Measurements from ENCODE around the gene MUC4.
"Not testable (repeated sequence)": the region's sequence is repeated elsewhere in the genome, so short reads cannot be mapped to it uniquely, and the experiment has no call there.

The MUC4 gene

DNA sequence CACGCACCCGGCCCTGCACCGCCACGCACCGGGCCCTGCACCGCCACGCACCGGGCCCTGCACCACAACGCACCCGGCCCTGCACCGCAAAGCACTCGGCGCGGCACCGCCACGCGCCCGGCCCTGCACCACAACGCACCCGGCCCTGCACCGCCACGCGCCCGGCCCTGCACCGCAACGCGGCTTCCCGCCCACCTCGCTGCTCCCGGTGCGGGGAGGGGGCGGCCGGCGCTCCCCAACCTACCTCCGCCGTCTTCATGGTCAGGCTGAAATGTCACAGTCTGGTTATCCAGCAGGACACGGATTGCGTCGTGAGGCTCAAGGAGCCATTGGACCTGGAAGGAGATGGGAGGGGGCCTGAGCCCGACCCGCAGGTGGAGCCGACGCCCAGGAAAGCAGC lies 49.1 kb downstream of the MUC4 start:
- DNase-seq (ENCODE audit: low spot score): no peak

GRCh38 chr3:195762249-195762585 lies 49.5 kb downstream of the MUC4 start:
- no peak for DNase-seq (ENCODE audit: low spot score)

GRCh38 chr3:195761567-195762248 lies 50.0 kb downstream of the MUC4 start:
- no peak for DNase-seq (ENCODE audit: low spot score)

GRCh38 chr3:195761123-195761566 lies 50.6 kb downstream of the MUC4 start:
- DNase-seq (ENCODE audit: low spot score): no peak

- peak; percentile 63 for DNase-seq (ENCODE audit: low spot score)
These were observed 51.2 kb downstream of the MUC4 start for GRCh38 chr3:195760345-195761122.

GRCh38 chr3:195758721-195759353 lies 52.9 kb downstream of the MUC4 start:
- no peak for DNase-seq (ENCODE audit: low spot score)

DNA sequence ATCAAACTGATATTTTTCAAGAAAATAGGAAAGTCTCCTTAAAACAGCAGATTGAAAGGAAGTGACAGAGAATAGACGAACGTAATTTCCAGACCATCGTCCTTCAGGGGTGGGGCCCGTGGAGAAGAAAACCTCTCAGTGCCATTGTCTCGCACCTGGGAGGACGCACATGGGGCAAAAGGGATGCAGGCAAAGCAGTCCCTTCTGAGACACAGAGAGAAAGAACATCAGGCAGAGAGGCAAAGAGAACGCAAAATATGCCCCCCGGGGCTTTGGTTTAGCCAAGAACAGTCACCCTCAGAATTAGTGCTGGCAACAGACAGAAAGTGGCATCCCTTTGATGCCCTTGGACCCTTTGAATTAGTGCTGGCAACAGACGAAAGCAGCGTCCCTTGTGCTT lies 53.9 kb downstream of the MUC4 start:
- DNase-seq (ENCODE audit: low spot score): no peak

DNA sequence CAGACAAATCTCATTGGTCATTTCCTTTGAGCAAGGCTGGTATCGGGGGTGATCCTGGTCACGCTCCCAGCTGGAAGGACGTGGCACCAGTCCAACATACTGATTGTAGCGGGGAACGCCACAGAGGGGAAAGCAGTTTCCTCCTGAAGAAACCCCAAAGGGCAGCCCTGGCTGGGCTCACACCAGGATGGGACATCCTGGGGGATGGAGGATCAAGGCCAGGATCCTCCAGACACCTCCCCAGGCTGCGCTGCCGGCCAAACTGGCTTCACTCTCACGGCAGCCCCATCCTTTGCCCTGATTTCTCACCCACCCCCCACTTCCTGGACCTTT lies 54.3 kb downstream of the MUC4 start:
- DNase-seq (ENCODE audit: low spot score): no peak

DNA sequence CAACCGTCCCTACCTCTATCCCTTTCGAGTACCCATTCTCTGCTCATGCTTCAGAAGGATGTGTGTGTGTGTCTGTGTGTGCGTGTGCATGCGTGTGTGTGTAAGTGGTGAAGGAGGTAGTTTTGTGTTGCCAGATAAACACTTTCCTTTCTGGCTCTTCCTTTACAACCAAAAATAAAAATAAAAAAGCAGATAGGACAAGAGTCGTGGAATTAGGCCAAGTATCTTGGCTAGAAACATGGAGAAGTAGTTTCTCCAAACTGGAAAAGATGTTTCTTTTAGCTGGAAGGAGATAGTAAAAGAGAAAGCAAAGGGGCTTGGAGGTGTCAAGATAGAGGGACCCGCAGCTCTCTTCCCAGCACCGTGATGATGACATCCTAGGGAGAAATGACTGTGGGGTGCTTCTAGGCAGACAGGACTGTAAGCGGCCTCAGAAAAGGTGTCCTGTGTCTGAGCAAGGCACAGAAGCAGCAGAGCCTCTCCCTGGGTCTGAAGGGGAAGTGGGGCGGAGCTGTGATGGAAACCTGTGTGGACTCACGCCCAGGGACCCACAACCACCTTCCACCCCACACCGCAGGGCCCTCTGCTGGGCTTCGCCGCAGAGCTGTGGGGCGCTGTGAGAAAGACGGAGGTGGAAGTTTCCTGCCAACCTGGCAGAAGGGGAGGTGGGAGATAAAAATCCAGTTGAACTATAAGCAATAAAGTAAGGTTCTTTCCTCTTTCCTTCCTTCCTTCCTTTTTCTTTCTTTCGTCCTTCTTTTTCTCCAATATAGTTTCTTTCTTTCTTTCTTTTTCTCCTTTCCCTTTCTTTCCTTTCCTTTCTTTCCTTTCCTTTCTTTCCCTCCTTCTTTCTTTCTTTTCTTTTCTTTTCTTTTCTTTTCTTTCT lies 55.7 kb downstream of the MUC4 start:
- no peak for DNase-seq (ENCODE audit: low spot score)

DNA sequence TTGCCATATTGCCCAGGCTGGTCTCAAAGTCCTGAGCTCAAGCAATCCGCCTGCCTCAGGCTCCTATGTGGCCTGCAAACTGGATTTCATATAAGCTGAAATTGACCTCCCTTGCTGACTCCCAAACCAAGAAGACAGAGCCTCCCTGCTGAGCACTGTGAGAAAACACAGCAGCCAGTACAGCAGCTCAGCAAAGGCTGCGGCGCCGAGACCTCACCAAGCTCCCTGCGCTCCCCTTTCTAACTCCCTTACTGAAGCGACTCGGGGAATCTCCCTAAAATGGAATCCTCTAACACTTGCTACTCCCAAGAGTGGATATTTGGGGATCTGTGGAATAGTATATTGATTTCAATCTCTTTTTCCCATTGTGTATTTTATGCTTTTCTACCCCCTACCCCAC lies 56.3 kb downstream of the MUC4 start:
- no peak for DNase-seq (ENCODE audit: low spot score)

GRCh38 chr3:195754906-195755305 lies 56.8 kb downstream of the MUC4 start:
- DNase-seq (ENCODE audit: low spot score): no peak

- no peak for DNase-seq (ENCODE audit: low spot score)
These were observed 57.6 kb downstream of the MUC4 start for GRCh38 chr3:195754141-195754540.

DNA sequence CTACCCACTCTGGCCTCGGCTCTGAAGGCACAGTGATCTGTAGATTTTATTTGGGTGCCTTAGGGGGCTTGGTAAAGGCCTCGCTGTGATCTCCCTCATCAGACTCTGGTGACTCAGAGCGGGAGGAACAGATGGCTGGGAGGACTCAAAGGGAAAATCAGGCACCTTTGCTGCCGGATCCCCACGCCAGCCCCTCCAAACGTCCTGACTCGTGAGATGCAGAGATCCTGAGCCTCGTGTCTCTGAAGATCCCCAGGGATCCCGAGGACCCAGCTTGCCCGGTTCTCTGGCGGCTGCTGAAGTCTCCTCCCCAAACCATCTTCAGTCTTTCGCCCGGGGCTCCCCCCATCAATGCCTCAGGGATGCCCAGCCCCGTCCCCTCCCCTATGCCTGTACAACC lies 58.1 kb downstream of the MUC4 start:
- no peak for DNase-seq (ENCODE audit: low spot score)

DNA sequence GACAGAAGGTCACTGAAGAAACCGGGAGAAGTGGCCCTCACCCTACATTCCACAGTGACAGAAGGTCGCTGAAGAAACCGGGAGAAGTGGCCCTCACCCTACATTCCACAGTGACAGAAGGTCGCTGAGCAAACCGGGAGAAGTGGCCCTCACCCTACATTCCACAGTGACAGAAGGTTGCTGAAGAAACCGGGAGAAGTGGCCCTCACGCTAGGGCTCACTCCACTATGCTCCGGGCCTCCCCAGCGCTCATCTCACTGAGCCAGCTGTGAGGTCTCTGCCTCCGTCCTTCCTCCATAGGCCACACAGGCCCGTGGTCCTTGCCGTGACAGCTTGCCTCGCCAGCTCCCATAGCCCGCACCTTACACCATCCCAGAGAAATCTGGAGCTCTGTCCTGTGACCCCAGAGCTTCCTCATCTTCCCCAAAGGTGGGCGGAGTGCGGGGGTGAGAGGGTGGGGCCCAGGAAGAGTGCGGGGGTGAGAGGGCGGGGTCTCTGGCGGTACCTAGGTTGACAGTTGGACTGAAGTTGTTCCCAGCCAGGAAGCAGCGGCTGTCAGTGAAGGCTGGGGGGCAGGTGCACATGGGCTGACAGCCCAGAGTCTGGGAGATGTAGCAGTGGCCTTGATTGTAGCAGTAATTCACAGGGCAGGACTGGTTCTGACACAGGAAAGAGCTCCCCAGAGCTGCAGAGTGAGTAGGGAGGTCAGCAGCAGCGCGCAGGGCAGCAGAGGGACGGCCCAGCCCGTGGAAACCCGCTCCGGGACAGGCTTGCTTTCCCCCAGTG lies 59.0 kb downstream of the MUC4 start:
- DNase-seq (ENCODE audit: low spot score): no peak

DNA sequence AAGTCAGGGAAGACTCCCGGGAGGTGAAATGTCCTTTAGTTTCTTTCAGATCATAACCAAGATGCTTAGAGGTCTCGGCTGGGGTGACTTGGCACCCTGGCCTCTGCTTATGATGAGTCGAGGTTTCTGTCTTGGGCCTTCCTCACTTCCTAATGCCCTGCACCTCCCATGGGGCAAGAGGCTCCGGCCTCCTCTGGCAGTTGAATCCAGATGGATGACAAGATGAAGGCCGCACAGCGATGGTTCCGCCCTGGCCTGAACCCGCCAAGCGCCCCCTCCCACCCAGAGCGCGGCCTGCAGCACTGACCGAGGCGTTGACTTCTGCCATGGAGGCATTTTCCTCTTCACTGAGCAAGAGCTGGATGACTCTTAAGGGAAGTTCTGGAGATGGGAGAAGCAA lies 59.7 kb downstream of the MUC4 start:
- DNase-seq (ENCODE audit: low spot score): no peak

DNA sequence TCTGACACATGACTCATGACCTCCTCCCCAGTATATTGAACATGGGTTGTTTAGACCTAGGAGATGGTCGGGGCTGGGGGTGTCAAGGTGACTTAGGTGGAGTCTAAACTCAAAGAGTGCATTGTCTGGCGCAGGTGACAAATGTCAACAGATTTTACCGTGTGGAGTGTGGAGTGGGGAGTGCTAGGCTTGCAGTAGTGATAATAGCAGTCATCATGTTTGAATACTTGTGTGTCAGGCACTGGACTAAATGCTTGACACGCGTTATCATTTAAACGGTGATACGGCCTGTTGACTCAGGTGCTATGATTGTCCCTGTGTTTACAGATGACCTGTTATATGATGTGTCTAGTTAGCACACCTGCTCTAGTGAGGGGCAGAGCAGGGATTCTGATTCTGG lies 60.2 kb downstream of the MUC4 start:
- DNase-seq (ENCODE audit: low spot score): no peak

- DNase-seq (ENCODE audit: low spot score): no peak
These were observed 60.8 kb downstream of the MUC4 start for GRCh38 chr3:195750797-195751520.

- DNase-seq (ENCODE audit: low spot score): not testable (repeated sequence)
These were observed 62.6 kb downstream of the MUC4 start for GRCh38 chr3:195749101-195749500.

DNA sequence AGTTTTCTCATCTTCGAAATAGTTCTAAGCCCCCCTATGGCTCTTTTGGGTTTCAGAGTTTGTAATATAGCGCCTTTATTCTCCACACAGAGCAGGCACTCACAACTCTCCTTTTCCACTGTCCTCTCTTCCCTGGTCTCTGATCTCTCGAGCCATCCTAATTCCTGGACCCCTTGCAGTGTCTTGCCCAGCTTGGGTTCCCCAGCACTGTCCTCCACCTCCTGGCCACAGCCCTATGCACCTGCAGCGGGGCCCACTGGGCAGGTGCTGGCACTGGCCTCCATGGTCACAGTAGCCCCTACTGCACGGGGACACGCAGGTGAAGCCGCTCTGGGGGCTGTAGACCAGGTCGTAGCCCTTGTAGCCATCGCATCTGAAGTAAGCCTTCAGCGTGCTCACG lies 63.1 kb downstream of the MUC4 start:
- no peak for DNase-seq (ENCODE audit: low spot score)

DNA sequence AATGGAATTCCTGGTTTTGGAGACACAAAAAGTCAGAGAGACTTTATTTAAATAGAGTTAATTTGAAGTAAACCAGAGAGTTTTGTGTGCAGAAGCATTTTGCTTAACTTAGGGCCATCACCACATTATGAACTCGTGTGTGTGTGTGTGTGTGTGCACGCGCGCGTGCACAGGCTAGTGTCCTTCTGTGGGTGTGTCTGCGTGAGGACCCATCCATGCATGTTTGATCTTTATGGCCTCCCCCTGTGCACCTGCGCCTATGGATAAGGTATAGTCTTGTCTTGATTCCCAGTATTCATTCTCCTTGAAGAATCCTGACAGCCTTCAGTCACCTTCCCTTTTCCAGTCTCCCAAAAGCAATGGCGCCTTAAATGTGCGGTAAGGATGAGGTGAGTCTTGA lies 65.0 kb downstream of the MUC4 start:
- DNase-seq (ENCODE audit: low spot score): no peak

- no peak for DNase-seq (ENCODE audit: low spot score)
These were observed 65.4 kb downstream of the MUC4 start for GRCh38 chr3:195746346-195746745.
